Esophagus muscularis mucosa (tissue), 3 donors: ENCODE measurements around the gene ORM1.

Source experiments
- EP300 ChIP-seq: sonication (generic); formaldehyde crosslinking; IDR thresholded peaks from one replicate; pipeline ENCODE4 v1.6.1; 2017; ENCODE audit warnings: antibody characterized with exemption
- TF ChIP-seq, protein P1 (sequence below), 3 experiments: fragments of 200-600 bp in 2 of 3; fragments of 450-650 bp in 1 of 3; sonication (generic) in 2 of 3; IDR thresholded peaks; one replicate each; pipeline ENCODE4 v1.5.1; 2017 to 2019; ENCODE audit warnings: antibody characterized with exemption in 3 of 3, mild to moderate bottlenecking in 2 of 3, moderate library complexity in 1 of 3

DNA sequence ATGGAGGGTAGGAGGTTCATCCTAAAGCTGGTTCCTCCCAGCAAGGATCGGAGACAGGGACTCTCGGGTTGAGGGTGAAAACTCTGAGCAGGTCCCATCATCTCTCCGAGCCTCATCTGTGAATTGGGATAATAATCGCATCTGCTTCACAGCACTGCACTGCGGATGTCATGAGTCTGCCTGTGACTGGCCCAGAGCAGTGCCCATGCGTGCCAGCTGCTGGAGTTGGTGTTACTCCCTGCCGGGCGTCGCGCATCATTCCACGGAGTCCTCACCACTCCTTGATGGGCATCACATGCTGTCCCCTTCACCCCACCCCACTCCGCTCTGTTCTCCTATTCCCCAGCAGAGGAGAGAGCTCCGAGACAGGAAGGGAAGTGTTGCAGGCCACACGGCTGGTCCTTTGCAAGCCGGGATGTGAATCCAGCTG lies 35.1 kb upstream of the ORM1 start:
- TF ChIP-seq, protein P1, sequence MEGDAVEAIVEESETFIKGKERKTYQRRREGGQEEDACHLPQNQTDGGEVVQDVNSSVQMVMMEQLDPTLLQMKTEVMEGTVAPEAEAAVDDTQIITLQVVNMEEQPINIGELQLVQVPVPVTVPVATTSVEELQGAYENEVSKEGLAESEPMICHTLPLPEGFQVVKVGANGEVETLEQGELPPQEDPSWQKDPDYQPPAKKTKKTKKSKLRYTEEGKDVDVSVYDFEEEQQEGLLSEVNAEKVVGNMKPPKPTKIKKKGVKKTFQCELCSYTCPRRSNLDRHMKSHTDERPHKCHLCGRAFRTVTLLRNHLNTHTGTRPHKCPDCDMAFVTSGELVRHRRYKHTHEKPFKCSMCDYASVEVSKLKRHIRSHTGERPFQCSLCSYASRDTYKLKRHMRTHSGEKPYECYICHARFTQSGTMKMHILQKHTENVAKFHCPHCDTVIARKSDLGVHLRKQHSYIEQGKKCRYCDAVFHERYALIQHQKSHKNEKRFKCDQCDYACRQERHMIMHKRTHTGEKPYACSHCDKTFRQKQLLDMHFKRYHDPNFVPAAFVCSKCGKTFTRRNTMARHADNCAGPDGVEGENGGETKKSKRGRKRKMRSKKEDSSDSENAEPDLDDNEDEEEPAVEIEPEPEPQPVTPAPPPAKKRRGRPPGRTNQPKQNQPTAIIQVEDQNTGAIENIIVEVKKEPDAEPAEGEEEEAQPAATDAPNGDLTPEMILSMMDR (IDR thresholded peaks at IDR 0.05) = no peak
- no peak for TF ChIP-seq EP300
